Midbrain (tissue), 1 donor: ENCODE results near the gene MX2.
"Not testable (repeated sequence)": the region's sequence is repeated elsewhere in the genome, so short reads cannot be mapped to it uniquely, and the experiment has no call there.

ENCODE experiments used
- DNase-seq: peaks from one replicate; lab custom pipeline; 2025; lab: John Stamatoyannopoulos, UW

Gene MX2

DNA sequence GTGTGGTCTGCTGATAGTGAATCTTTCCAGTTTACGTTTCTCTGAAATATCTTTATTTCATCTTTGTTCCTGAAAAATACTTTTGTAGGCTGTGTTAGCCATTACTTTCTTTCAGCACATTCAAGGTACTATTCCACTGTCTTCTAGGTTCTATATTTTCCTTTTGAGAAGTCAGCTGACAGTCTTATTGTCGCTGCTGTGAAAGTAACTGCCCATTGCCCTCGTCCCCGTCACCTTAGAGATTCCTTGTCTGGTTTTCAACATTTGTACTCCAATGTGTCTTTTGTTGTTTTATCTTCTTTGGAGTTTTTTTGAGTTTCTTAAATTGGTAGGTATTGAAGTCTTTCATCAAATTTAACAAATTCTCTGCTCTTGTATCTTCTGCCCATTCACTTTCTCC, 19.8 kb upstream of the MX2 start:
- DNase-seq, result no peak

DNA sequence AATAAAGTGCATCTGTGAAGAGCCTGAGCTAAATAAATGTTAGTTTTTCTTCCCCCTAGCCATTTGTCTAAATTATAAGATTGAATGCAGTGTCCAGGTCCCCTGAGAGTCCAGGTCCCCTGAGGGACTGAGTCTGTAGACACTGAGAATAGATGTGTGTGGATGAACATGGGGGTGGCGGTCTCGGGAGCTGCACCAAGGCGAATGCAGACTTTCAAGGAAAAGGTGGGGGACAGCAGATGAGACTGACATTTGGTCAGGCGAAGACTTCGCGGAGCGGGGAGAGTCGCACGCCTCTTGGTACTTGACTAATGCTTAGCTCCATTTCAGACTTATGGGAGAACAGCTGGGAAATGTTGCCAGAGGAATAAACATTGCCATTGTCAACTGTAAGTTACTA, 17.7 kb upstream of the MX2 start:
- no peak for DNase-seq

DNA sequence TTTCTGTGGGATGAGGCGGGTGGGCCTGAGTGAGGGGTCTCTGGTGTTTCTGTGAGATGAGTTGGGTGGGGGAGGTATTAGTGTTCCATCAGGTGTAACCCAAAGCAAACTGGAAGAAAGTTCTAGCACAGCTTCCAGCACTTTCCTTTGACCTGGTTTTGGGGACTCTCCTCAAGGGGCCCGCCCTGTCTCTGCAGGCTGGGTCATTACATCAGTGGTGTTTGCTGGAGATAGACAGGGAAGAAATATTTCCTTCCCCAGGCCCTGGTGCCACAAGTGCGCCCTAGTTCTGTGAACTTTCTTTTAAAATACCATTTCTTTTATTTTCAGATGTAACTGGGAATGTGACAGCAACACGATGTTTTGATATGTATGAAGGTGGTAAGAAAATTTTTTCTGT, 16.5 kb upstream of the MX2 start:
- DNase-seq, result no peak

DNA sequence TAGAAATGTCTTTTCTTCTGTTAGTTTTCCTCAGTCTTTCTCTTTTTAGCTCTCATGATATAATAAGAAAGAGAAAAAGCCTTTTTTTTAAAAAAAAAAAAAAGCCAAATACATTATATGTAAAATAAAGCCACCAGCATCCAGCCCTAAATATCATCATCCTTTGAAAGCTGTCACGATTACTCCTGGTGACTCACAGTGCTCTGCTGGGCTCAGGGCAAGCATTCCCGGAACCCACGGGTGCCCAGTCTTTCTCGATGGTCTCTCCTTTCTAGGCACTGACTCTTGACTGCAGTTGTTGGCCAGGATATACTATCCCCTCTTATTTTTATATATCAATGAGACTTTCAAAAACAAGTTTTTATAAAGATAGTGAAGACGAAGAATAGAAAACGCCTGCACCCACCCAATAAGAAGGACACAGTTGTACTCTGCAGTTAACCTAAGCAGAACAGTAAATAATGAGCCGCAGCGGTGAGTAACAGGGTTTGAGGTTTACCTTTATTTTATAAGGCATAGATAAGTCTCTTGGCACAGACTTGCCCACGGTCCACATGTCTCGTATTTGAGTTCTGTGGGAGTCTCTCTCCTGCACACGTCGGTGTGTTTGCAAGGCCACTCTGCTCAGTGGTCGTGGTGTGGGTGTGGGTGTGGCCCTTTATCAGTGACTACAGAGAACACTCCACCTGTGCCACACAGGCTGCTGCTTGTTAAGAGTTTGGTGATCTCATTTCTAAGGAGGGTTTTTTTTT, 15.7 kb upstream of the MX2 start:
- no peak for DNase-seq

DNA sequence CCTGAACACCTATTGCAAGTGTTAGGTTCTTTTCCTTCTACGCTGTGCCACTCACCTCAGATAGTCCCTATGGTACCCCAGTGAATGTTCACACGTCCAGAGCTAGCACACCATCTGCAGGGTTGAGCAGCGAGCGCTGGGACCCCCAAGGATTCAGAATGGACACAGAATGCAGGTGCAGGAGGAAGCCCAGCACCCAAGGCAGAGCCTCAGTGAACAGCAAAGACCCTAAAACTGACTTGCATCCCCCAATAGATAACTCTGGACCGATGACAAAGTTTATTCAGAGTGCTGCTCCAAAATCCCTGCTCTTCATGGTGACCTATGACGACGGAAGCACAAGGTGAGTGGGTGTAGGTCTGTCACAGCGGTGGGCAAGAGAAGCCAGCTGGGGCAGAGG, 15.1 kb upstream of the MX2 start:
- no peak for DNase-seq

DNA sequence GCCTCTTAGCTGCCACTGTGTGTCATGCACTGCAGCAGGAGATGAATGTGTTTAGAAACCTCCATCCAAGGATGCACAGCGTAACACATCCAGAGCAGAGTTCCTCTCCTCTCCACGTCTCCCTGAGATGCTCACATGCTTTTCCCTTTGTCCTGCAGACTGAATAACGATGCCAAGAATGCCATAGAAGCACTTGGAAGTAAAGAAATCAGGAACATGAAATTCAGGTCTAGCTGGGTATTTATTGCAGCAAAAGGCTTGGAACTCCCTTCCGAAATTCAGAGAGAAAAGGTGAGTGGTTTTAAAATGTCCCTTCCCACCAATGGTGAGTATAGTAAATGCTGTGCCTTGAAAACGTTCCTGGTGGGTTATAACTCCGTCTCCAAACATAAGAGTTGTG, 13.4 kb upstream of the MX2 start:
- no peak for DNase-seq

DNA sequence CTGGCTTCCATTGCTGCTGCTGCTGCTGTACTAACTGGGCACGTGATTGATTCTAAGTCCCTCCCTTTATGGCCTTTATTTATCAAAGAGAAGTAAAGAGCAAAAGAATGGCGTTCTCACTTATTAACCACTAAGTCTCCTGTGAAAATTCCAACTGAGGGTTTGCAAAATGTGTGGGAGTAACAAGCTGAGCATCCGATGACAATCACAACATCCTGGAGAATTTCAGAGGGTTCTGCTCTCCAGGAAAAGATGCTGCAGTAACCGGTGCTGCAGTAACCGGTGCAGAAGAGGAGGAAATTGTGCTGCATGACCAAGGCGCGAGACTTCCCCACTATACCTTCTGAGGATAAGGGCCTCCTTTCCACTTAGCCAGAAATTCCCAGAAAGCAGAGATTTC, 12.7 kb upstream of the MX2 start:
- no peak for DNase-seq

DNA sequence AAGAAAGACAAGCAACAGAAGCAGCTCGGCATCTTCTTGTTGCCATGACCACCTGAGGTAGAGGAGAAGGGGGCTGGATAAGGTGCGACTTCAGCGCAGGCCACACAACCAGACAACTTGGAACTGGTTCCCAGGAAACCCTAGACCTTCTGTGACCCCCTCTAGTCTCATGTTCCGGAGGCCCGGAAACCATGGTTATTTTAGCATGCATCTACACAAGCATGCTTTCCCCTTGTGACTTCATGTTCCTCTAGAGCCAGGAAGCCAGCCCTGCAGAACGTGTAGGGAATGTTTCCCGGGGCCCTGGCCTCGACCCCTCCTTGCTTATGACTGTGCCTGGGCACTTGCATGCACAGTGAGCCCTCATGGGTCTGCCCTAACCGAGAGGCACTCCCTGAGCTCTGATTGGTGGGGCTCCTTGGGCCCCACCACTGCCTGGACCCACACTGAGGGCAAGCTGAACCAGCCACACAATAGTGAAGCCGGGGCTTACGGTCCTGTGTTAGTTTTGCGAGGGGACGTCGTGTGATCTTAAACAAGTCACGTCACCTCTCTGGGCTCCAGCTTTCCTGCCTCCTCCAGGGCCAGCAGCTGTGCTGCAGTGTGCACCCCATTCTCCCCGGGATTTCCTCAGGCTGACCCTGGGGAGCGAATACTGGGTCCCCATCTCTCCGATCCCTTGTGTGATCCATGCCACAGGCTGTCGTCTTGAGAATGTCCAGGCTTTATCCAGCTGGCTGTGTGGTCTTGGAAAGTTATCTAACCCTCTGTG, 12.0 kb upstream of the MX2 start:
- DNase-seq, result no peak

DNA sequence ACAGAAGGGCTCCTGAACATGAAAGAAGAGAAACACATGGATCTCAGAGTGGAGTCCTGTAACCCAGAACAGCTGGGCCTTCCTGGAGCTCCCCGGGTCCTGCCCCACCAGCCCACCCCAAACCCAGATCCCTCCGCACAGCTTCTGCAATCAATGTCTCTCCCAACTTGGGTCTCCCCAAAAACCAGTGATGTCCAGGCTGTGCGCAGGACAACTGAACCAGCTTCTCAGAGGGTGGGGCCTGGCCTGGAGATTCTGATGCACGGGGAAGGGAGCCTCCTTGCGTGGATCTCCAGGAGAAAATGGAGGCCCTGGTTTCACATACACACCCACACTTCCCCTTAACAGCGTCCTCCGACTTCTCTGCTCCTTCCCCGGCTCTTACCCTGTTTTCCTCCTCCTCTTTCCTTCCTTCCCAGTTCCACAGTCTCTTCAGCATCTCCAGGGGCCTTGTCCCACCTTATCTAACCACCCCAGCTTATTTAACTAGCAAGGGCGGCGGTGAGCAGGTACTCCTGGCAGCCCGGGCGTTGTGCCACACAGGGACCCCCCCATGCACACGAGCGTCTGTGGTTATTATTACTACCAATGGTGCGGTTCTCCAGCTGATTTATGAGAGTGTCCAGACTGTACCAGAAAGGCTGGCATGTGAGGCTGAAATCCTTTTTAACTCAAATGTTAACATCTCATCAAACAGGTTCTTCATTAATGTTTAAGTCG, 11.2 kb upstream of the MX2 start:
- no peak for DNase-seq

DNA sequence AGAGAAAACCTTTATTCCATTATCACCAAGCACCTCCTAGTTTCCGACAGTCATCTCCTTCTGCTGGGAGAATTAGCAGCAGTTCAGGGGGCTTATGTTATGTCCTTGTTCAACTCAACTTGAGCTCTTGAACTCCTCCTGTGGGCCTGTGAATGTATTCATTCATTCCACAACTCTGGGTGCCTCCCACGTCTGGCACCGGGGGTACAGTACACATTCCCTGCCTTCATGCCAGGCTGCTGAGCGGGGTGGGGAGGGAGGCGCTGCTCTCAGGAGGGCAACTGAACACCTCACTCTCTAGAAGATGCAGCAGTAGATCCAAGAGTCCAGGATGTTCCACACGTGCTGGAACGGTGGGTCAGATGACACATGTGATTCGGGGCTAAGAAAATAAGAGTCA, 4.3 kb upstream of the MX2 start:
- DNase-seq, result no peak

DNA sequence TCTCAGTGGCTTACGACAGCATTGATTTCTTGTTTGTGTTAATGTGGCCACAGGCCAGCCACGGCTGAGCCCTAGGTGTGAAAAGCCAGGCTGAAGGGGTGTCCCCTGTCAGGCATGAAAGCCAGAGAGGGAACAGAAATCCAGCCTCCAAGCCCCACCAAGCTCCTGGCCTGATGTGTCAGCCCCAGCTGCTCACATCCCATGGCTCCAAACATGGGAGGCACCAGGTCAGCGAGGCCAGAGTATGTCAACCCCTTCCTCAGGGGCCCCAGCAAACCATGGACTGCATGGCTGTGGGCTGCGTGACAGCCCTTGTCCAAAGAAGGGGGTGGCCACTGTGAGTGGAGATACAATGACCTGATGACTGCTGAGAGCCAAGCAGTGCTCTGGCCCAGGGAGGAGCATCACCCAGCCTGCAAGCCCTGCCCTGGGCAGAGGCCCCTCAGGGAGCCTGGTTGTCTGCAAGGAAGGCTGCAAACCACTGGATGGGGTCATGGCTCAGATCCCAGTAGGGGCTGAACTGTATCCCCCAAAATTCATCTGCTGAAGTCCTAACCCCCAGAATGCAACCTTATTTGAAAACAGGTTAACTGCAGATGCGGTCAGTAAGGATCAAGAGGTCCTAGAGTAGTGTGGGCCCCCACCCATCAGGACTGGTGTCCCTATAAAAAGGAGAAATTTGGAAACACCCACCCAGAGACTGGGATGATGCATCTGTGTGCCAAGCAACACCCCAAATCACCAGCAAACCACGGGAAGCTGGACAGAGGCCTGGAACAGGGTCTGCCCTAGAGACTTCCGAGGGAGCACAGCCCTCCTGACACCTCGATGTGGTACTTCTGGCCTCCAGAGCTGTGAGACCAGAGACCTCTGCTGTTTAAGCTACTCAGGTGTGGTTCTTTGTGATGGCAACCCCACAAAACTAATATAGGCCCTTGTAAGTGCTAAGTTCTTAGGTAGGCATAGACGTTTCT, 3.3 kb upstream of the MX2 start:
- DNase-seq, result no peak

DNA sequence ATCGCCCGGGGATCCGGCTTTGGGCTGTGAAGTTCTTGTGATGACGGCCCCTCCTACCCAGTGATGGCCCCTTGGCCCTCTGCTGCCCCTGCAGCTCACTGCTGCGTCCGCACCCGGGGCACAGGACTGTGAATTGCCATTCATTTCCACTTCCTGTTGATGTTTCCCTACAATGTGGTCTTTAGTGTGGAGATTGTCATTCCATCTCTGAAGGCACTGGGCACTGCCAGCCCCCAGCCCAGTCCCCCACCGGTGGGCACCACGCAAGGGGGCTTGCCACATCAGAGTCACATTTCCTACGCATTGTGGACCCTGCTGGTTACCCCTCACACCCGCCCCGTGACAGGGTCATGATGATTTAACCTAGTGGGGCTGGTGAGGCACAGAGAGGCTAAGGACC, 2.5 kb upstream of the MX2 start:
- no peak for DNase-seq

DNA sequence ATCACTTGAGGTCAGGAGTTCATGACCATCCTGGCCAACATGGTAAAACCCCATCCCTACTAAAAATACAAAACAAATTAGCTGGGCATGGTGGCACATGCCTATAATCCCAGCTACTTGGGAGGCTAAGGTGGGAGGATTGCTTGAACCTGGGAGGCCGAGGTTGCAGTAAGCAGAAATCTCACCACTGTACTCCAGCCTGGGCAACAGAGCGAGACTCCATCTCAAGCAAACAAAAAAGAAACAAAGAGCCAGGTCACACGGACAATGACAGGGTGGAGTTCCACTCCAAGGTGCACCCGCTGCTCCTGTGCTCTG, 2.1 kb upstream of the MX2 start:
- not testable (repeated sequence) for DNase-seq

DNA sequence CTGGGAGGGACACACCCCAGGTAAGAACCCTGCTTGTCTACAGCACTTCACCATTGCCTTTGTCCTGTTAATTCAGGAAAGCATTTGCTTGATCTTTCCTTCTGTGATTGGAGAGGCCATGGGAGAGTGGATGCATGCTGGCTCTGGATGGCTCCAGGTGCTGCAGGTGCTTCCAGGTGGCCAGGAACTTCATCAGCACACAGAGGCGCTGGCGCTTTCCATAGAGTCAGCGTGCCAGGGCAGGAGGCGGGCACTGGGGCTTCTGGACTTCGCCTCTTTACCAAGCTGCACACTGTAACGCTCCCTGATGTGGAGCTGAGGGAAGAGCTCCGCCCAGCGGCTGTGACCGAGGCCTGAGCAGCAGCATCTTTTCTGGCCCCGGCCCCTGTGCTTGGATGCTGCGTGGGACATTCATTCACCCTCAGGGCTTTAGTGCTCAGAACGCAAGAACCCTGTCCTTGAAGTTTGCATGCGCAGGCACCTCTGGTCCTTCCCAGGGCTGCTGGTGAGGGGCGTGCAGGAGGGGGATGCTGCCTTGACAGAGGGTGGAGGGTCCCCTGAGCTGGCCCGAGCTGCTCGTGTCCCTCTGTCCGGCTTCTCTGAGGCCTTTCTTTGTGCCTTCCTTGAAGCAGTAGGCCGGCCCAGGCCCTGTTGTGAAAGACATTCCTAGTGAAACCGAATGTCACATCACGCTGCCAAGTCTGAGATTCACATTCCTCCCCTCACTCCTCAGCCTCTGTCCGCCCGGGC, 1.6 kb upstream of the MX2 start:
- no peak for DNase-seq

DNA sequence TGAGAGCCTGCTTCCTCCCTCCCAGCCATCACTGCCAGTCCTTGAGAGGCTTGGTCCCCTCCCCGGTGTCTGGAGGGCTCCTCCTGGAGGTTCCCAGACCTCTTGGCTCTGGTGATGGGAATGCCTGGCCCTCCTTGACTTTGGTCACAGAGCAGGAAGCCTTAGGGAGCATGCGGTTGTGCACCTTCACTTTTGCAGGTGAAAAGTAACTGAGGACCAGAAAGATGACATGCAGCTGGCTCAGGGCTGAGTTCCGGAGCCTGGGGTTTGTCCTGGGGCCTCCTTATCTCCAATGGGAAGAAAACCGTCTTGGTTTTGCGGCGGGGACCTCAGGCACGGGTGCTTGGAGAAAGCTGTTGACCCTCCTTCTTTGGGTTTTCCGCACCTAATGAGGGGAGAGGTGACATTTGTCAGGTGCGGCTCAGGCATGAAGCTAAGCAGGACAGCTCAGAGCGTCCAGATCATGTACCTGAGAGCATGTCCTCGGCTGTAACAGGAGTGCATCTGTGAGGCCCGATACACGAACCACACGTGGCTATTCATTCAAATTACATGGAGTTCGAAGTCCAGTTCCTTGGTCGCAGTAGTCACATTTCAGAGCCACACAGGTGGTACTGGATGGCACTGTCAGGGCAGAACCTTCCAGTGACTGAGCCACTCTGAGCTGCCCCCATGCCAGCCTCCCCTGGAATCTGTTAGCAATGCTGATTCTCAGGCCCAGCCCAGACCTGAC, 608 bp upstream of the MX2 start:
- DNase-seq, result no peak

DNA sequence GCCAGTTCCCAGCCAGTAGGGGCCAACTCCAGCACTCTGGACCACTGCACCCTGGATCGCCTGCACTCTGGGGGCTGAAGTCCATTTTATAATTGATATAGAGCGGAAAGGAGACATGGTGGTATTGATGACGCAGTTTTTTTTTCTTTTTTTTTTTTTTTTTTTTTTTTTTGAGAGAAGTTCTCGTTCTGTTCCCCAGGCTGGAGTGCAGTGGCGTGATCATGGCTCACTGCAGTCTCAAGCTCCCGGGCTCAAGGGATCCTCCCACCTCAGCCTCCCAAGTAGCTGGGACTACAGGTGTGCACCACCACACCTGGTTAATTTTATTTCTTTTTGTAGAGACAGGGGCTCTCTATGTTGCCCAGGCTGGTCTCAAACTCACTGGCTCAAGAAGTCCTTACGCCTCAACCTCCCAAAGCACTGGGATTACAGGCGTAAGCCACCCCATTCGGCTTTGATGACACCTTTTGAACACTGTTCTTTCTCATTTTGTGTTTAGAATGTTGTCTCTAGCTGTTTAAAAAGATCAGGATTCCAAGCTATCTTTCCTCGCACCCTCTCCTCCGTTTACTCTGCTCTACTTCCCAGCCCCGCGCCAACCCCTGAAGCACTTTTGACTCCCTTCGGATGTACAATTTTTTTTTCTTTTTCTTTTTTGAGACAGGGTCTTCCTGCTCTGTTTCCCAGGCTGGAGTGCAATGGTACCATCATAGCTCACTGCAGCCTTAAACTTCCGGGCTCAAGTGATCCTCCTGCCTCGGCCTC, 960 bp downstream of the MX2 start:
- DNase-seq, result no peak

DNA sequence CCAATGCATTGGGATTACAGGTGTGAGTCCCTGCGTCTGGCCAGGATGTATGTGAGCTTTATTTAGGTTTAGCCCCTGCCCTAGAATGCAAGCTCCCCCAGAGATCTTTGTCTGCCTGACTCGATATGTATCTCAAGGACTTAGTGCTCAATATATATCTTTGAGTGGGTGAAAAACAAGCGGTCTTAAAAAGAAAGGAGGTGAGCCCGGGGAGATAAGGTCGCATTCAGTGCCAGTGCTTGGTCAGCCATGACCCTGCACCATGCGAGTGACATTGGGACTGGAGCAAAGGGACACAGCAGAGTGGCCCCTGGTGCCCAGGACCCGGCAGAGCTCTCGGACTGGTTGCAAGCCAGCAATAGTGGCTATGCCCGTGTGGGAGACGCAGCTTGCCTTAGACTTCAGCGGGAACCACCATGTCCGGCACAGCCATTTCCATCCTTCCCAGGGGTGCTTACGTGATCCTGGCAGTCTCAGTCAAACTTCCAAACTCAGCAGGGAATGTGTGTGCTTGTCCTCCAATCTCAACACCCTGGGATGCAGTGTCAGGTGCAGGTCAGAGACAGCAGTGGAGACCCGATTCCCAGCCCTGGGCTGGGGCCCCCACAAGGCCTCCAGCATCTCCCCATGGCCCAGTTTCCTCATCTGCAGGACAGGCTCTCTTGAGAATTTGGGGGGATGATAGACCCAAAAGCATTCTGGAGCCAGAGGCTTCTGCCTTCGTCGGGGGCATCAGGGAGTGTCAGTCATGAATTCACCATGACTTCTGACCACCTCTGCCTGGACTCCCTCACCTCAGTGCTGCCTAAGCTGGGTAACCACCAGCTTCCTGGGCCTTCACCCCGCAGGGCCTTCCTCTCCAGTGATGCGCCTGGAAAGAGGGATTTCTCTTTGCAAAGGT, 1.8 kb downstream of the MX2 start:
- no peak for DNase-seq

DNA sequence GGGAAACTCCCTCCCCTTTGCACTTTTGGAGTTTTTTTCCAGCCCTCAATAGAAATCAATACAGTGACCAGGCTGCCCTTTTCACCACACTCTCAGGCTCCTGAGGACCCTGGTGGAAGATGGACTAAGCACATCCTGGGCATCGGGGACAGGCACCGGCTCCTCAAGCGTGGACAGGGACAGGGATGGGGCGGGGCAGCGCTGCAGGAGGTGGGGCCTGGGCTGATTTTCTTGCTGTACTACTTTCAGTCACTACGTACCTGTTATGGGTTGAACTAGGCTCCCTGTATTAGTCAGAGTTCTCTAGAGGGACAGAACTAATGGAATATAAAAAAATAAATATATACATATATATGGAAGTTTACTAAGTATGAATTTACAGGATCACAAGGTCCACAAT, 2.5 kb downstream of the MX2 start:
- no peak for DNase-seq
